Tracheal epithelial cell (primary cell): Measurements from ENCODE around the gene RNH1. TPM values are rescaled to one million over a fixed set of nuclear protein-coding genes. Genes with fewer than 3 reads are reported as not detected.

Experiments
- total RNA-seq: library from RNA; depleted of rRNA; stranded (reverse); fragments of >200 nt; gene quantifications from 2 replicates; pipeline ENCODE4 v1.2.1, GENCODE V29; 2014

The RNH1 gene
- 433 and 438 TPM in 2 replicates for total RNA-seq

DNA sequence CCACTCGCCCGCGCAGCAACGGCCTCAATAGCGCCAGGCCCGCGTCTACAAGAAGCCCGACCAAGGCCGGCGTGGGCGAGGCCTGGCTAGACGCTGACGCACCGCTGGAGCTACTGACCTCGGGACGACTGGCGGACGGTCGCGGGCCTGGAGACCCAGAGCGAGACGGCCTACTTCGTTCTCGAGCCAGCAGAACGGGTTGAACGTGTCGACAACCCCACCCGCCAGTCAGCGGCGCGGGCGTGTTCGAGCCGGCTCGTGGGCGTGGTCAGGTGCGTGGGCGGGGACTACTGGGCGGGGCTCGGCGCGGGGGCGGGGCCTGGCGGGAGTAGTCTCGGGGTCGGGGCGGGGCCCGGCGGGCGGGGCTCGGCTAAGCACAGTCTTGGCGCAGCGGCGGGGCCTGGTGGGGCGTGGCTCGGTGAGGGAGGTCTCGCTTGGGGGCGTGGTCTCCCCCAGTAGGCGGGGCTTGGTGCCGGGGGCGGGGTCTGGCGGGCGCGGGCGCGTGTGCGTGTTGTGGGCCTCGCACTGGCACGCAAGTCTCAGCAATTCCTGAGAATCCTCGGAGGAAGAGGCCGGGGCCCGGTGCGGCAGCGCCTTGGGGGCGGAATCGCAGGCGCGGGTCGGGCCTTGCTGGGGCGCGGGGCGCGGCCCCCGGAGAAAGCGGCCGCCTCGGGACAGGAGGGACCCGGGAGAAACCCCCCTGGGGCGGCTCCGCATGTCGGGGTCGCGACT lies at the start of gene RNH1:
TSS of gene RNH1 (minus strand) at position 248 of the 732 bp plus-strand sequence. CDS start 5,080 bp downstream, outside the sequence.

DNA sequence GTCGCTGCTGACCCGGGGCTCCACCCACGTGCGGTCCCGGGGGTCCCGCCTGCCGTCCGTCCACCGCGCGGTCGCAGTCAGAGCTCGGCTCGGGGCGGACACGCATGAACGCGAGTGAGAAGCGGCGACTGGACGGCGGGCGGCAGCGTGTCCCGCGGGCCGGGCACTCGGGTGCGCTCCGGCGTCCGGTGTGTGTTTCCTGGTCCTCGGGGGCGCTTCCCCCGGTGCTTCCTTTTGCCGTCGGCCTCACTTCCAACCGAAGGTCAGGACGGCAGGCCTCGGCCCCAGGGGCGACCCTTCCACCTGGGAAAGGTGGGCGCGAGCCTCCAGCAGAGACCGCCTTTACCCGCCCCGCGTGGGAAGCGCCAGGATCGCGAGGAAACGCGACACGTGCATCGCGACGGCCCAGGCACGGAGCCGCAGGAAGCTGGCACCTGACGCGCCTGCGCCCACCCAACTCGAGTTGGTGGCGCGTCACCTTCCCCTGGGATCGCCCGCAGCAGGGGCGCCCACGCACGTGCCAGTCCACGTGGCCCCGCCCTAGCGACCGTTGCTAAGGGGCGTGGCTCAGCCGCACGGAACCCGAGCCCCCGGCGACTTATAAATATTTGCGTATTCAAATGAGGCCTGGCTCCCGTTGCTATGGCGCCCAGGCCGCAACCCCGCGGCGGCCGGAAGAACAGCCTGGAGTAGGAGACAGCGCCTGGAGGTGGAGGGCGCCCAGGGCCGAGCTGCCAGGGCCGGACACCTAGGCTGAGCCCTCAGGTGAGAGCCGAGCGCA lies 30.0 kb upstream of the RNH1 start, which contains the start of gene LRRC56:
TSS of gene LRRC56 (plus strand) at position 687 of the 781 bp plus-strand sequence. CDS start 3,158 bp downstream, outside the sequence.

DNA sequence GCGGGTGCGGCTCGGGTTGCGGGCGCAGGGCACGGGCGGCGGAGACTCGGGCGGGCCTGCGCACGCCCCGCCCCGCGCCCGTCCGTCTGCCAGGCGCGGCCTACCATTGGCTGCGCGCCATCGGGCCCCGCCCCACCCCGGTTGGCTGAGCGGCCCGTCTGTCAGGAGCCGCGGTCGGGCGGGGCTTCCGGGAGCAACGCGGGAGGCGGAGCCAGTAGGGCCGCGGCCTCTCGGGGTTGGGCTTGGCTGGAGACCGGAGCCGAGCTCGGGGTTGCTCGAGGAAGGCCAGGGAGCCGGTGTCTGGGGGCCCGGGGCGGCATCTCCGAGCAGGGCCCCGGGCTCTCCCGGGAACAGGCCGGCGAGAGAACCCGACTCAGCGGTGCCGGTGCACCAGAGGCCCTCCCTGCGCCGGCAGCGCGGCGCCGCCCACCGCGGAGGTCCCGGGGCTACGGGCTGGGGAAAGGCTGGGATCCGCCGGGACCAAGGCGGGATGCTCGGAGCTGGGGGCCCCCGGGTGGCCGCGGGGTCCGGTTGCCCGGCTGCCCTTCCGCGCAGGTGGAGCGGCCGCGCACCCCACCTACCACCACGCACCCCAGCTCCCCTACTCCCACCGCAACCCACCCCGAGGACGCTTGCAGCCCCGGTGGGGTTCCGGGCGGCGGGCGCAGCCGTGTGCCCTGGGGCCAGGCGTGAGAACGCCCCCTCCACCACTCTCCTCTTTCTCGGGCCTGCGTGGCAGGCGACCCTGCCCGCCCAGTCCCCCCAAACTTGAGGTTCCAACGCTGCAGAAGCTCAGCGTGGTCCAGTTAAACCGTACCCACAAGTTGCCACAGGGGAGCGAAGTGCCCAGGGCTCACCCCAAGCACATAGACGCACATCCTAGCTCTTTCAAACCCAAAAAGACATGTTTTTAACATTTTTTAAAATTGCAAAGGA lies 28.7 kb upstream of the RNH1 start, which contains the start of gene HRAS:
TSS of gene HRAS (minus strand) at position 58 of the 936 bp plus-strand sequence.

DNA sequence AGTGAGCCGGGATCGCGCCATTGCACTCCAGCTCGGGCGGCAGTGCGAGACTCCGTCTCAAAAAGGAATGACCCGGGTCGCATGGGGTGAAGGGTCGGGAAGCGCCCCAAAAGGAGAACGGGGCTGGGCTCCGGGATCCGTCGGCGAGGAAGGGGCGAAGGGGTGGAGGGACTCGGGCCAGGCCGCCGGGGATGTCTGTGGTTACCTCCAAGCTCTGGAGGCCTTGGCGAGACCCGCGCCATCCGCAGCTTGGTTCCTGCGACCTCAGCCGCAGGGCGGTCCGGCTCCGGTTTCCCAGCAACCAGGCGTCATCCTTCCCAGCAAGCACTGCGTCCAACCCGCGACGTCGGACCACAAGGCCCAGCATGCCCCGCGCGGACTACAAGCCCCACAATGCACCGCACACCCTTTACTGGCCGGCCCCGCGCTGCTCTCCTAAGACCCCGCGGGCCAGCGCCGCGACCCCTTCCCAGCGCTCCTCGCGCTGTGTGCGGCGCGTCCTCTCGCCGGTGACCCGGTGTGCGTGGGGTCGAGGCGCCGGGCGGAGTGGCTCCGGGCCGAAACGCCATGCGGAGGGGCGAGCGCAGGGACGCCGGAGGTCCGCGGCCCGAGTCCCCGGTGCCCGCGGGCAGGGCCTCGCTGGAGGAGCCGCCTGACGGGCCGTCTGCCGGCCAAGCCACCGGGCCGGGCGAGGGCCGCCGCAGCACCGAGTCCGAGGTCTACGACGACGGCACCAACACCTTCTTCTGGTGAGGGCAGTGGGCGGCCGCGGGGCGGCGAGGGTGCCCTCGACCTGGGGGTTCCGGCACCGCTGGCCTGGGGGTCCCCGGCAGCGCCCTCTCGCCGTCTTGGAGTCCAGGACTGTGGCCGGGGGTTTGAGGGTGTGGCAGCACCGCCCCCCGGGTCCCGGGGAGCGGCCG lies 56.9 kb downstream of the RNH1 start, which contains the start of gene PTDSS2:
TSS of gene PTDSS2 (plus strand) at position 391 of the 920 bp plus-strand sequence. CDS start at position 568, 177 bp downstream.

Other genes with a start within 250 kb of the RNH1 start
- not detected in 2 replicates for gene NLRP6, start 228.8 kb downstream of the RNH1 start, total RNA-seq
- 1.9 and 9.6 TPM in 2 replicates for gene PGGHG, start 218.1 kb downstream of the RNH1 start, total RNA-seq
- gene IFITM5, start 207.7 kb downstream of the RNH1 start, total RNA-seq, result not detected in 2 replicates
- gene IFITM2, start 199.4 kb downstream of the RNH1 start, total RNA-seq, result 2.3 and 7.2 TPM in 2 replicates
- 0.43 and 7.5 TPM in 2 replicates for gene IFITM1, start 193.2 kb downstream of the RNH1 start, total RNA-seq
- gene IFITM3, start 186.4 kb downstream of the RNH1 start, total RNA-seq, result 12.6 and 25.1 TPM in 2 replicates
- gene B4GALNT4, start 137.7 kb downstream of the RNH1 start, total RNA-seq, result 27.3 and 29.4 TPM in 2 replicates
- 290 and 382 TPM in 2 replicates for gene PKP3, start 113.0 kb downstream of the RNH1 start, total RNA-seq
- 16.9 and 26.4 TPM in 2 replicates for gene SIGIRR, start 92.2 kb downstream of the RNH1 start, total RNA-seq
- gene ANO9, start 65.2 kb downstream of the RNH1 start, total RNA-seq, result 7.7 and 16.4 TPM in 2 replicates
- 35.7 and 42.2 TPM in 2 replicates for gene PTDSS2, start 57.0 kb downstream of the RNH1 start, total RNA-seq
- 85.5 and 92.5 TPM in 2 replicates for gene HRAS, start 28.3 kb upstream of the RNH1 start, total RNA-seq
- gene LRRC56, start 30.3 kb upstream of the RNH1 start, total RNA-seq, result 0.21 and 0.48 TPM in 2 replicates
- 1.7 and 3.2 TPM in 2 replicates for gene LMNTD2, start 53.5 kb upstream of the RNH1 start, total RNA-seq
- 49.7 and 60.0 TPM in 2 replicates for gene RASSF7, start 53.7 kb upstream of the RNH1 start, total RNA-seq
- 20.7 and 28.9 TPM in 2 replicates for gene PHRF1, start 69.2 kb upstream of the RNH1 start, total RNA-seq
- 10.8 and 21.7 TPM in 2 replicates for gene IRF7, start 108.7 kb upstream of the RNH1 start, total RNA-seq
- not detected in 2 replicates for gene CDHR5, start 117.7 kb upstream of the RNH1 start, total RNA-seq
- not detected in 2 replicates for gene SCT, start 119.9 kb upstream of the RNH1 start, total RNA-seq
- not detected in 2 replicates for gene DRD4, start 130.0 kb upstream of the RNH1 start, total RNA-seq
- gene DEAF1, start 188.0 kb upstream of the RNH1 start, total RNA-seq, result 31.1 and 41.1 TPM in 2 replicates
- gene TMEM80, start 188.6 kb upstream of the RNH1 start, total RNA-seq, result 4.8 and 15.6 TPM in 2 replicates
- gene EPS8L2, start 199.0 kb upstream of the RNH1 start, total RNA-seq, result 165 and 183 TPM in 2 replicates
- gene TALDO1, start 240.2 kb upstream of the RNH1 start, total RNA-seq, result 259 and 288 TPM in 2 replicates